GM23338 (cell line): ENCODE data around the gene TBC1D9B. TPM values are rescaled to one million over a fixed set of nuclear protein-coding genes. Genes with fewer than 3 reads are reported as not detected.
A peak's percentile ranks its signal among the peaks of the same experiment; 100 is the strongest.

Source experiments
- ATAC-seq: fragments of 200-7000 bp; cut with Tn5 transposase; 3 replicates; pipeline ENCODE4 v1.9.1; 2020
- DNase-seq: peaks from one replicate; pipeline ENCODE4 v3.0.0-alpha.2; 2015; ENCODE audit warnings: low spot score
- H2AFZ ChIP-seq: fragments of 200-600 bp; sonication (generic); 2 replicates; pipeline ENCODE4 v1.8.0; 2016; ENCODE audit warnings: antibody characterized with exemption, mild to moderate bottlenecking, moderate library complexity
- H3F3A ChIP-seq: fragments of 200-600 bp; sonication (generic); replicated peaks from 2 replicates; pipeline ENCODE4 v1.8.0; 2017; ENCODE audit warnings: antibody characterized with exemption, mixed run types, low read depth
- H3K27ac ChIP-seq: fragments of 200-600 bp; sonication (generic); 2 replicates; pipeline ENCODE4 v1.6.1; 2016; ENCODE audit warnings: low read depth
- H3K27me3 ChIP-seq: fragments of 200-600 bp; sonication (generic); 2 replicates; pipeline ENCODE4 v1.8.0; 2016; ENCODE audit warnings: mild to moderate bottlenecking, mixed run types, moderate library complexity; ENCODE audit not compliant: insufficient read depth
- H3K36me3 ChIP-seq: fragments of 200-600 bp; sonication (generic); 2 replicates; pipeline ENCODE4 v1.8.0; 2016; ENCODE audit warnings: mild to moderate bottlenecking; ENCODE audit not compliant: insufficient read depth
- H3K4me1 ChIP-seq: fragments of 200-600 bp; sonication (generic); 2 replicates; pipeline ENCODE4 v1.8.0; 2016; ENCODE audit warnings: mild to moderate bottlenecking, moderate library complexity; ENCODE audit not compliant: insufficient read depth
- H3K4me2 ChIP-seq: fragments of 200-600 bp; sonication (generic); 2 replicates; pipeline ENCODE4 v1.7.1; 2017; ENCODE audit warnings: mixed run types
- H3K4me3 ChIP-seq: fragments of 200-600 bp; sonication (generic); 2 replicates; pipeline ENCODE4 v1.6.1; 2016; ENCODE audit warnings: mixed run types
- H3K79me2 ChIP-seq: fragments of 200-600 bp; sonication (generic); replicated peaks from 2 replicates; pipeline ENCODE4 v1.8.0; 2017; ENCODE audit warnings: mild to moderate bottlenecking; ENCODE audit not compliant: insufficient read depth
- H3K9me2 ChIP-seq: fragments of 200-600 bp; sonication (generic); 2 replicates; pipeline ENCODE4 v1.8.0; 2017; ENCODE audit not compliant: insufficient read depth
- H4K20me1 ChIP-seq: fragments of 200-600 bp; sonication (generic); replicated peaks from 2 replicates; pipeline ENCODE4 v1.8.0; 2017; ENCODE audit warnings: mild to moderate bottlenecking; ENCODE audit not compliant: insufficient read depth
- H3K27ac Mint-ChIP-seq: 2 replicates; pipeline ENCODE4 v1.8.0; 2020; ENCODE audit warnings: inconsistent platforms, mild to moderate bottlenecking, moderate library complexity, mixed read lengths
- H3K27me3 Mint-ChIP-seq: 3 replicates; pipeline ENCODE4 v1.8.0; 2022; ENCODE audit warnings: low read depth, mild to moderate bottlenecking, moderate library complexity, mixed read lengths, inconsistent platforms; ENCODE audit not compliant: insufficient read depth, poor library complexity
- H3K36me3 Mint-ChIP-seq: 3 replicates; pipeline ENCODE4 v1.8.0; 2021; ENCODE audit warnings: low read depth, mild to moderate bottlenecking, inconsistent platforms, moderate library complexity, mixed read lengths
- H3K4me1 Mint-ChIP-seq: 3 replicates; pipeline ENCODE4 v1.8.0; 2020; ENCODE audit warnings: mild to moderate bottlenecking, inconsistent platforms, mixed read lengths
- H3K4me3 Mint-ChIP-seq: 3 replicates; pipeline ENCODE4 v1.8.0; 2021; ENCODE audit warnings: moderate library complexity, mild to moderate bottlenecking, inconsistent platforms, mixed read lengths
- H3K9me3 Mint-ChIP-seq: 3 replicates; pipeline ENCODE4 v1.8.0; 2020; ENCODE audit warnings: moderate library complexity, mild to moderate bottlenecking, inconsistent platforms, mixed read lengths
- EZH2 ChIP-seq: fragments of 200-600 bp; sonication (generic); IDR thresholded peaks from one replicate; pipeline ENCODE4 v1.8.0; 2017; ENCODE audit warnings: antibody characterized with exemption, mild to moderate bottlenecking, low read depth; ENCODE audit not compliant: unreplicated experiment
- EZH2phosphoT487 ChIP-seq: fragments of 200-600 bp; sonication (generic); IDR thresholded peaks from one replicate; pipeline ENCODE4 v1.8.1; 2018; ENCODE audit warnings: antibody characterized with exemption; ENCODE audit not compliant: unreplicated experiment
- NANOG ChIP-seq: IDR thresholded peaks from 2 replicates; pipeline ENCODE4 v1.6.1; 2016; ENCODE audit warnings: antibody characterized with exemption, borderline replicate concordance
- POLR2AphosphoS5 ChIP-seq: IDR thresholded peaks from 2 replicates; pipeline ENCODE4 v1.6.1; 2016; ENCODE audit warnings: antibody characterized with exemption, low read depth
- STAT1 ChIP-seq: IDR thresholded peaks from one replicate; pipeline ENCODE4 v1.6.1; 2016; ENCODE audit warnings: antibody characterized with exemption; ENCODE audit not compliant: unreplicated experiment
- ZNF114 ChIP-seq: fragments of 250-450 bp; sonication (Bioruptor Pico); IDR thresholded peaks from 2 replicates; pipeline ENCODE4 v1.5.0; 2020; ENCODE audit warnings: mild to moderate bottlenecking, moderate library complexity
- ZNF331 ChIP-seq: fragments of 250-450 bp; sonication (Bioruptor Pico); IDR thresholded peaks from 2 replicates; pipeline ENCODE4 v1.5.0; 2020; ENCODE audit warnings: low read depth, mild to moderate bottlenecking, moderate library complexity
- polyA plus RNA-seq: library from polyadenylated mRNA; unstranded; fragments of >200 nt; fragmentation: Nextera tagmentation; extraction: Ambion mirVana; gene quantifications from 2 replicates; pipeline ENCODE4 v1.2.1, GENCODE V29; 2016
- total RNA-seq: library from RNA; depleted of rRNA; stranded (reverse); fragments of >200 nt; shearing (Covaris generic); gene quantifications from 2 replicates; pipeline ENCODE4 v1.2.3, GENCODE V29; 2014
- TF ChIP-seq, protein P1 (sequence below): IDR thresholded peaks from 2 replicates; pipeline ENCODE4 v1.6.1; 2016; ENCODE audit warnings: antibody characterized with exemption
- TF ChIP-seq, protein P2 (sequence below): IDR thresholded peaks from one replicate; pipeline ENCODE4 v1.6.1; 2018; ENCODE audit warnings: antibody characterized with exemption; ENCODE audit not compliant: unreplicated experiment

The TBC1D9B gene
- total and polyA plus RNA-seq, 2 experiments from 2014 or later: 19.0 to 38.0 TPM

DNA sequence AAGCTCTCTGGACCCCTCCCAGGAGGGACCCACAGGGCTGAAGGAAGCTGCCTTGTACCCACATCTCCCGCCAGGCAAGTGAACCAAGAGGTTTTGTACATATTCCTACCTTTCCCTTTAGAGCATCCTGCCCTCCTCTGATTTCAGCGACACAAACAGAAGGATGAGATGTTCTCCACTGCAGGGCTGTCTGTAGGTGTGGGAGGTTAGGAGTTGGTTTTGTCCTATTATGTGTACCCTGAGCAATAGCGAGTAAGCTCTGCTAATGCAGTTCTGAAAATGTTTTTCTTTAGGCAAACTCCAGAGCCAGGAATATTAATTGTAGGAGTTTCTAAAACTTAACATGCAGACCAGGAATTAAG lies 74.0 kb downstream of the TBC1D9B start (continued):
- TF ChIP-seq, protein P1, sequence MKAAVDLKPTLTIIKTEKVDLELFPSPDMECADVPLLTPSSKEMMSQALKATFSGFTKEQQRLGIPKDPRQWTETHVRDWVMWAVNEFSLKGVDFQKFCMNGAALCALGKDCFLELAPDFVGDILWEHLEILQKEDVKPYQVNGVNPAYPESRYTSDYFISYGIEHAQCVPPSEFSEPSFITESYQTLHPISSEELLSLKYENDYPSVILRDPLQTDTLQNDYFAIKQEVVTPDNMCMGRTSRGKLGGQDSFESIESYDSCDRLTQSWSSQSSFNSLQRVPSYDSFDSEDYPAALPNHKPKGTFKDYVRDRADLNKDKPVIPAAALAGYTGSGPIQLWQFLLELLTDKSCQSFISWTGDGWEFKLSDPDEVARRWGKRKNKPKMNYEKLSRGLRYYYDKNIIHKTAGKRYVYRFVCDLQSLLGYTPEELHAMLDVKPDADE: no peak
- no peak for TF ChIP-seq STAT1
- TF ChIP-seq EZH2: no peak
- TF ChIP-seq ZNF114: no peak
- TF ChIP-seq EZH2phosphoT487: no peak

DNA sequence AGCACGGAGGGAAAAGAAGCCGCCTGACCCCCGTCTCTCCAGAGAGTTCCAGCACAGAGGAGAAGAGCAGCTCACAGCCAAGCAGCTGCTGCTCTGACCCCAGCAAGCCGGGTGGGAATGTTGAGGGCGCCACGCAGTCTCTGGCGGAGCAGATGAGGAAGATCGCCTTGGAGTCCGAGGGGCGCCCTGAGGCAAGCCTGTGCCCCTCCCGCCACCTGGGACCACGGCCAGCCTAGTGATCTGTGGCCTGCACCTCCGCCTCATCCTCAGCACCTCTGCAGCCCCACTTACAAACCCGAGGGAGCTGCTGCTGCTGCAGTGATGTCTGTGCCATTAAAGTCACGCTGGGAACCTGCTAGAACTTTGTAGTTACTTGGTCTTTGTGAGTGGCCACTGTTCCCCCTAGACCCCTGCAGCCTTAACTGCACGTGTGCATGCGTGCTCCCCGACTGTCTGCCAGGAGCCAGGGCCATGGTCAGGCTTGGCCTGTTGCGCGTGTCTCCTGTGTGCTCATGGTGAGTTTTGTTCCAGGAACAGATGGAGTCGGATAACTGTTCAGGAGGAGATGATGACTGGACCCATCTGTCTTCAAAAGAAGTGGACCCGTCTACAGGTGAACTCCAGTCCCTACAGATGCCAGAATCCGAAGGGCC lies 74.5 kb downstream of the TBC1D9B start:
- peaks cover 29% of the 10 kb centered on the region for H3K27me3 Mint-ChIP-seq
- Histone ChIP-seq H3K4me1 (peaks cover 18% of the 10 kb centered on the region), H2AFZ (no peak overlapping the region), H4K20me1 (peaks cover 20% of the 10 kb centered on the region), H3F3A (peaks cover 25% of the 10 kb centered on the region), H3K4me3 (no peak overlapping the region), H3K27me3 (no peaks in the 10 kb centered on the region), H3K36me3 (peaks cover 30% of the 10 kb centered on the region), H3K9me2 (no peaks in the 10 kb centered on the region), H3K4me2 (no peak overlapping the region), H3K27ac (no peak overlapping the region), H3K79me2 (no peaks in the 10 kb centered on the region)
- TF ChIP-seq ZNF331 (CRISPR knock-in tag) (no peak), NANOG (no peak), POLR2AphosphoS5 (0 out of 2 replicates have a peak, but pooled peaks have one; percentile 22)
- no peak overlapping the region for H3K4me3 Mint-ChIP-seq
- ATAC-seq (no peak), DNase-seq (no peak)
- no peak overlapping the region for H3K27ac Mint-ChIP-seq
- H3K4me1 Mint-ChIP-seq: peaks cover 15% of the 10 kb centered on the region
- peaks cover 11% of the 10 kb centered on the region for H3K9me3 Mint-ChIP-seq
- H3K36me3 Mint-ChIP-seq: peaks cover 98% of the 10 kb centered on the region

DNA sequence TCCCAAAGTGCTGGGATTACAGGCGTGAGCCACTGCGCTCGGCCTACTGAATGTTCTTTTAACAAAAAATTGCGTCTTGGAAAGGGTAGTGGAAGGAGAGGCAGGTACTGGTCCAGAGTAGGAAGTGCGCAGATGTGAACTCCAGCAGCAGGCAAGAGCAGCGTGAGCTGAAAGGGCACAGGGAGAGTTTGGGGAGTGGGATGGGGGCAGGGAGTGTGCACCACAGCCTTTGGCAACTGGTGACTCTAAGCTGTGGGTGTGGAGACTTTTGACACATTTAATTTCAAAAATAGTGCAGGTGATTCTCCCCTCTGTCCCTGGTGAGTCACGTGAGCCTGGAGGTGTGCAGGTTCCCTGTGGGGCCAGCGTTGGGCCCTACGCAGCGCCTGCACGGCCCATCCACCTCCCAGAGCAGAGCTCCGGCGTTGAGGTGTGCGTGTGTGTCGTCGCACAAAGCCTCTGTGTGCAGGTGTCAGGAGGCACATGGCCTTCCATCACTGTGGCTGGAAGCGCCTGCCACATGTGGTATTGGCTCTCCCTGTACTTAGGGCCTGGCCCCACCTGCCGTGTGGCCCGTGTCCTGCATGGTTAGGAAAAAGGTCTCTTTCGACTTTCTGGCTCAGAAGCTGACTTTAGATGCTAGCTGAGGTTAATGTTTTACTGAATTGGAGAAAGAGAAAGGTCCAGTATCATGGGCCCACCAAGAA lies 75.5 kb downstream of the TBC1D9B start:
- peaks cover 23% of the 10 kb centered on the region for H3F3A ChIP-seq
- H3K27me3 ChIP-seq: no peaks in the 10 kb centered on the region
- no peak overlapping the region for H2AFZ ChIP-seq
- no peaks in the 10 kb centered on the region for H3K9me2 ChIP-seq
- H3K79me2 ChIP-seq: no peaks in the 10 kb centered on the region
- no peak for ATAC-seq
- peaks cover 26% of the 10 kb centered on the region for H3K27me3 Mint-ChIP-seq
- peaks cover 23% of the 10 kb centered on the region for H3K4me1 ChIP-seq
- no peak overlapping the region for H3K27ac Mint-ChIP-seq
- no peak overlapping the region for H3K4me3 Mint-ChIP-seq
- peaks cover 30% of the 10 kb centered on the region for H3K36me3 ChIP-seq
- H3K4me2 ChIP-seq: no peak overlapping the region
- H3K27ac ChIP-seq: 0 out of 2 replicates have a peak overlapping the region, but pooled peaks have one; percentile 45
- peaks cover 24% of the 10 kb centered on the region for H3K4me1 Mint-ChIP-seq
- peaks cover 21% of the 10 kb centered on the region for H4K20me1 ChIP-seq
- no peak overlapping the region for H3K4me3 ChIP-seq
- no peak for DNase-seq
- peaks cover 11% of the 10 kb centered on the region for H3K9me3 Mint-ChIP-seq
- H3K36me3 Mint-ChIP-seq: peaks cover 98% of the 10 kb centered on the region
- TF ChIP-seq, protein P2, sequence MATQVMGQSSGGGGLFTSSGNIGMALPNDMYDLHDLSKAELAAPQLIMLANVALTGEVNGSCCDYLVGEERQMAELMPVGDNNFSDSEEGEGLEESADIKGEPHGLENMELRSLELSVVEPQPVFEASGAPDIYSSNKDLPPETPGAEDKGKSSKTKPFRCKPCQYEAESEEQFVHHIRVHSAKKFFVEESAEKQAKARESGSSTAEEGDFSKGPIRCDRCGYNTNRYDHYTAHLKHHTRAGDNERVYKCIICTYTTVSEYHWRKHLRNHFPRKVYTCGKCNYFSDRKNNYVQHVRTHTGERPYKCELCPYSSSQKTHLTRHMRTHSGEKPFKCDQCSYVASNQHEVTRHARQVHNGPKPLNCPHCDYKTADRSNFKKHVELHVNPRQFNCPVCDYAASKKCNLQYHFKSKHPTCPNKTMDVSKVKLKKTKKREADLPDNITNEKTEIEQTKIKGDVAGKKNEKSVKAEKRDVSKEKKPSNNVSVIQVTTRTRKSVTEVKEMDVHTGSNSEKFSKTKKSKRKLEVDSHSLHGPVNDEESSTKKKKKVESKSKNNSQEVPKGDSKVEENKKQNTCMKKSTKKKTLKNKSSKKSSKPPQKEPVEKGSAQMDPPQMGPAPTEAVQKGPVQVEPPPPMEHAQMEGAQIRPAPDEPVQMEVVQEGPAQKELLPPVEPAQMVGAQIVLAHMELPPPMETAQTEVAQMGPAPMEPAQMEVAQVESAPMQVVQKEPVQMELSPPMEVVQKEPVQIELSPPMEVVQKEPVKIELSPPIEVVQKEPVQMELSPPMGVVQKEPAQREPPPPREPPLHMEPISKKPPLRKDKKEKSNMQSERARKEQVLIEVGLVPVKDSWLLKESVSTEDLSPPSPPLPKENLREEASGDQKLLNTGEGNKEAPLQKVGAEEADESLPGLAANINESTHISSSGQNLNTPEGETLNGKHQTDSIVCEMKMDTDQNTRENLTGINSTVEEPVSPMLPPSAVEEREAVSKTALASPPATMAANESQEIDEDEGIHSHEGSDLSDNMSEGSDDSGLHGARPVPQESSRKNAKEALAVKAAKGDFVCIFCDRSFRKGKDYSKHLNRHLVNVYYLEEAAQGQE: no peak
- TF ChIP-seq STAT1 (no peak), EZH2 (no peak), NANOG (no peak), ZNF331 (CRISPR knock-in tag) (no peak)
- TF ChIP-seq, protein P1: no peak
